GOT3 (cell line): ENCODE data around the gene TBX21.

Experiments
- DNase-seq: peaks from one replicate; lab custom pipeline; 2025; ENCODE audit warnings: mixed read lengths; lab: John Stamatoyannopoulos, UW

TBX21 gene

GRCh38 chr17:47713980-47714700 lies 18.9 kb upstream of the TBX21 start:
- DNase-seq = no peak

GRCh38 chr17:47714773-47715396 lies 18.2 kb upstream of the TBX21 start:
- DNase-seq = no peak

- DNase-seq = no peak
Measured at GRCh38 chr17:47715669-47716325, 17.2 kb upstream of the TBX21 start.

- no peak for DNase-seq
Measured at GRCh38 chr17:47716375-47716774, 16.7 kb upstream of the TBX21 start.

GRCh38 chr17:47717261-47717697 lies 15.8 kb upstream of the TBX21 start:
- no peak for DNase-seq

- no peak for DNase-seq
Measured at GRCh38 chr17:47717979-47718621, 14.9 kb upstream of the TBX21 start.

- no peak for DNase-seq
Measured at GRCh38 chr17:47718634-47719405, 14.2 kb upstream of the TBX21 start.

- peak; percentile 32 for DNase-seq
Measured at GRCh38 chr17:47719411-47720152, 13.5 kb upstream of the TBX21 start.

- no peak for DNase-seq
Measured at GRCh38 chr17:47720196-47720595, 12.8 kb upstream of the TBX21 start.

- peak; percentile 34 for DNase-seq
Measured at GRCh38 chr17:47720754-47721533, 12.1 kb upstream of the TBX21 start.

GRCh38 chr17:47721725-47722124 lies 11.3 kb upstream of the TBX21 start:
- no peak for DNase-seq

- DNase-seq = no peak
Measured at GRCh38 chr17:47724705-47725104, 8.3 kb upstream of the TBX21 start.

GRCh38 chr17:47725446-47726111 lies 7.5 kb upstream of the TBX21 start:
- no peak for DNase-seq

GRCh38 chr17:47726796-47727703 lies 6.0 kb upstream of the TBX21 start:
- no peak for DNase-seq

- DNase-seq = no peak
Measured at GRCh38 chr17:47727704-47728036, 5.4 kb upstream of the TBX21 start.

- DNase-seq = no peak
Measured at GRCh38 chr17:47728214-47728877, 4.7 kb upstream of the TBX21 start.

GRCh38 chr17:47729476-47729875 lies 3.6 kb upstream of the TBX21 start:
- DNase-seq = no peak

- DNase-seq = no peak
Measured at GRCh38 chr17:47730681-47731080, 2.4 kb upstream of the TBX21 start.
